HEK293 (cell line): ENCODE results near the gene CHMP6.

Experiments
- BCL11A ChIP-seq: fragments of 450-650 bp; formaldehyde crosslinking; IDR thresholded peaks from 2 replicates; pipeline ENCODE4 v1.5.1; 2016; ENCODE audit warnings: low read depth, missing biosample characterization, missing genetic modification characterization
- MEIS1 ChIP-seq: sonication (generic); formaldehyde crosslinking; IDR thresholded peaks from 2 replicates; pipeline ENCODE4 v1.8.1; 2022; ENCODE audit warnings: missing genetic modification reagents, mild to moderate bottlenecking, borderline replicate concordance
- MYNN ChIP-seq: fragments of 450-650 bp; formaldehyde crosslinking; IDR thresholded peaks from 2 replicates; pipeline ENCODE4 v1.5.1; 2016; ENCODE audit warnings: missing biosample characterization, missing genetic modification characterization, borderline replicate concordance
- MZF1 ChIP-seq: fragments of 450-650 bp; formaldehyde crosslinking; IDR thresholded peaks from 2 replicates; pipeline ENCODE4 v1.5.1; 2017; ENCODE audit warnings: missing biosample characterization, missing genetic modification characterization, borderline replicate concordance
- REPIN1 ChIP-seq: fragments of 450-650 bp; formaldehyde crosslinking; IDR thresholded peaks from 2 replicates; pipeline ENCODE4 v1.5.1; 2017; ENCODE audit warnings: missing biosample characterization, missing genetic modification characterization, low read depth
- SALL2 ChIP-seq: fragments of 450-650 bp; formaldehyde crosslinking; IDR thresholded peaks from 2 replicates; pipeline ENCODE4 v1.5.0; 2017; ENCODE audit warnings: missing biosample characterization, mild to moderate bottlenecking, missing genetic modification characterization, borderline replicate concordance
- ZNF274 ChIP-seq, 2 experiments: fragments of 200-500 bp in 1 of 2; fragments of 450-650 bp in 1 of 2; sonication (Bioruptor generic) in 1 of 2; formaldehyde crosslinking in 1 of 2; IDR thresholded peaks; 2 replicates each; pipeline versions ENCODE4 v1.5.1 to v1.6.1; 2014 to 2016; ENCODE audit warnings: borderline replicate concordance in 1 of 2, inconsistent platforms in 1 of 2, low read length in 1 of 2, missing biosample characterization in 1 of 2, missing genetic modification characterization in 1 of 2
- ZNF292 ChIP-seq: fragments of 450-650 bp; formaldehyde crosslinking; IDR thresholded peaks from 2 replicates; pipeline ENCODE4 v1.5.1; 2016; ENCODE audit warnings: low read depth, missing biosample characterization, missing genetic modification characterization, borderline replicate concordance
- ZNF350 ChIP-seq: fragments of 450-650 bp; formaldehyde crosslinking; IDR thresholded peaks from 2 replicates; pipeline ENCODE4 v1.5.0; 2017; ENCODE audit warnings: missing biosample characterization, mild to moderate bottlenecking, missing genetic modification characterization
- ZNF544 ChIP-seq: fragments of 450-650 bp; formaldehyde crosslinking; IDR thresholded peaks from 2 replicates; pipeline ENCODE4 v1.5.0; 2017; ENCODE audit warnings: missing biosample characterization, missing genetic modification characterization
- ZNF585B ChIP-seq: fragments of 450-650 bp; formaldehyde crosslinking; IDR thresholded peaks from 2 replicates; pipeline ENCODE4 v1.5.1; 2016; ENCODE audit warnings: missing biosample characterization, missing genetic modification characterization
- TF ChIP-seq, protein P1 (sequence below): fragments of 450-650 bp; formaldehyde crosslinking; IDR thresholded peaks from 2 replicates; pipeline ENCODE4 v1.5.1; 2016; ENCODE audit warnings: missing biosample characterization, missing genetic modification characterization
- TF ChIP-seq, protein P2 (sequence below): fragments of 450-650 bp; formaldehyde crosslinking; IDR thresholded peaks from 2 replicates; pipeline ENCODE4 v1.5.1; 2016; ENCODE audit warnings: missing biosample characterization, missing genetic modification characterization

DNA sequence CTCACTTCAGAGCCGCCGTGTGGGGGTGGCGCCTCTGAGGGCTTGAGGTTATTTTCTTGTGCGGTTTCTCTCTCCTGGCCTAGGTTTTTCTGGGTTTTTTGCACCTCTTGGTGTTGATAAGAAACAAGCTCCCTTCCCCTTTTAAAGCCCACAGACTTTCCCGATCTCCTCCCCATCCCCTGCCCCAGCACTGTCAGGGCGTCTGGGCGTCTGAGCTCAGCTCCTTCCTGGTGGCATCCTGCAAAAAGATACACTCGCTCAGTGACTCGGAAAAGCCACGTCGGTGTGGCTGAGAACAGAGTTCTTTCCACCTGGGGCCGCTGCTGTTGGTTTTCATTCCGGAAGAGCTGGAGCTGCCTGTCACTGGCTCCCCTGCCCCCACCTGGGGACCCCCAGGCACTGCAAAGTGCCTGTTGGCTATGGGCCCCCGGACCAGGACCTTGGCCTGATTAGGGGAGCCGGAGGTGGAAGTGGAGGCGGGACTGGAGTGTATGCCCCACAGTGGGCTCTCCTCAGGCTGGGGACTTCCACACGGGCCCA lies 57.8 kb downstream of the CHMP6 start:
- TF ChIP-seq, protein P1, sequence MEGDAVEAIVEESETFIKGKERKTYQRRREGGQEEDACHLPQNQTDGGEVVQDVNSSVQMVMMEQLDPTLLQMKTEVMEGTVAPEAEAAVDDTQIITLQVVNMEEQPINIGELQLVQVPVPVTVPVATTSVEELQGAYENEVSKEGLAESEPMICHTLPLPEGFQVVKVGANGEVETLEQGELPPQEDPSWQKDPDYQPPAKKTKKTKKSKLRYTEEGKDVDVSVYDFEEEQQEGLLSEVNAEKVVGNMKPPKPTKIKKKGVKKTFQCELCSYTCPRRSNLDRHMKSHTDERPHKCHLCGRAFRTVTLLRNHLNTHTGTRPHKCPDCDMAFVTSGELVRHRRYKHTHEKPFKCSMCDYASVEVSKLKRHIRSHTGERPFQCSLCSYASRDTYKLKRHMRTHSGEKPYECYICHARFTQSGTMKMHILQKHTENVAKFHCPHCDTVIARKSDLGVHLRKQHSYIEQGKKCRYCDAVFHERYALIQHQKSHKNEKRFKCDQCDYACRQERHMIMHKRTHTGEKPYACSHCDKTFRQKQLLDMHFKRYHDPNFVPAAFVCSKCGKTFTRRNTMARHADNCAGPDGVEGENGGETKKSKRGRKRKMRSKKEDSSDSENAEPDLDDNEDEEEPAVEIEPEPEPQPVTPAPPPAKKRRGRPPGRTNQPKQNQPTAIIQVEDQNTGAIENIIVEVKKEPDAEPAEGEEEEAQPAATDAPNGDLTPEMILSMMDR (tag by site-specific recombination): no peak
- TF ChIP-seq ZNF544 (tag by site-specific recombination) (no peak), ZNF292 (no peak), MZF1 (tag by site-specific recombination) (no peak), REPIN1 (tag by site-specific recombination) (no peak), ZNF585B (no peak), BCL11A (tag by site-specific recombination) (no peak), ZNF350 (tag by site-specific recombination) (no peak), ZNF274 (IDR thresholded peaks at IDR 0.05; ENCODE audit: low read length) (no peak), ZNF274 (tag by site-specific recombination; IDR thresholded peaks at IDR 0.05; ENCODE audit: borderline replicate concordance) (no peak), MEIS1 (CRISPR knock-in tag) (no peak), SALL2 (no peak), MYNN (tag by site-specific recombination) (no peak)
- TF ChIP-seq, protein P2, sequence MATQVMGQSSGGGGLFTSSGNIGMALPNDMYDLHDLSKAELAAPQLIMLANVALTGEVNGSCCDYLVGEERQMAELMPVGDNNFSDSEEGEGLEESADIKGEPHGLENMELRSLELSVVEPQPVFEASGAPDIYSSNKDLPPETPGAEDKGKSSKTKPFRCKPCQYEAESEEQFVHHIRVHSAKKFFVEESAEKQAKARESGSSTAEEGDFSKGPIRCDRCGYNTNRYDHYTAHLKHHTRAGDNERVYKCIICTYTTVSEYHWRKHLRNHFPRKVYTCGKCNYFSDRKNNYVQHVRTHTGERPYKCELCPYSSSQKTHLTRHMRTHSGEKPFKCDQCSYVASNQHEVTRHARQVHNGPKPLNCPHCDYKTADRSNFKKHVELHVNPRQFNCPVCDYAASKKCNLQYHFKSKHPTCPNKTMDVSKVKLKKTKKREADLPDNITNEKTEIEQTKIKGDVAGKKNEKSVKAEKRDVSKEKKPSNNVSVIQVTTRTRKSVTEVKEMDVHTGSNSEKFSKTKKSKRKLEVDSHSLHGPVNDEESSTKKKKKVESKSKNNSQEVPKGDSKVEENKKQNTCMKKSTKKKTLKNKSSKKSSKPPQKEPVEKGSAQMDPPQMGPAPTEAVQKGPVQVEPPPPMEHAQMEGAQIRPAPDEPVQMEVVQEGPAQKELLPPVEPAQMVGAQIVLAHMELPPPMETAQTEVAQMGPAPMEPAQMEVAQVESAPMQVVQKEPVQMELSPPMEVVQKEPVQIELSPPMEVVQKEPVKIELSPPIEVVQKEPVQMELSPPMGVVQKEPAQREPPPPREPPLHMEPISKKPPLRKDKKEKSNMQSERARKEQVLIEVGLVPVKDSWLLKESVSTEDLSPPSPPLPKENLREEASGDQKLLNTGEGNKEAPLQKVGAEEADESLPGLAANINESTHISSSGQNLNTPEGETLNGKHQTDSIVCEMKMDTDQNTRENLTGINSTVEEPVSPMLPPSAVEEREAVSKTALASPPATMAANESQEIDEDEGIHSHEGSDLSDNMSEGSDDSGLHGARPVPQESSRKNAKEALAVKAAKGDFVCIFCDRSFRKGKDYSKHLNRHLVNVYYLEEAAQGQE (tag by site-specific recombination): no peak
